ENCODE data around the gene ACSS2. TPM values are rescaled to one million over a fixed set of nuclear protein-coding genes. Genes with fewer than 3 reads are reported as not detected.

ACSS2 gene
- polyA plus RNA-seq, 2 donors, result 31.4 to 44.2 TPM

- no peaks in the 10 kb centered on the region for H3K27me3 ChIP-seq (ENCODE audit: control insufficient read depth in 1 of 2, insufficient read depth in 2 of 2, low read length in 2 of 2)
- H3K36me3 ChIP-seq (ENCODE audit: control insufficient read depth in 2 of 2, insufficient read depth in 2 of 2, low read length in 1 of 2), result no peaks in the 10 kb centered on the region
- H3K4me1 ChIP-seq (ENCODE audit: control insufficient read depth in 2 of 2, insufficient read depth in 2 of 2, low read length in 1 of 2), result peaks cover 0 to 4% of the 10 kb centered on the region in 2 donors
- no peak overlapping the region for H3K27ac ChIP-seq (ENCODE audit: low read depth in 2 of 2, low read length in 1 of 2)
- H3K9me3 ChIP-seq (ENCODE audit: control insufficient read depth in 2 of 2, insufficient read depth in 1 of 2, low read depth in 1 of 2, low read length in 1 of 2), result no peaks in the 10 kb centered on the region
- H3K4me3 ChIP-seq (ENCODE audit: low read depth in 1 of 2, low read length in 2 of 2), result no peak overlapping the region
- 92% methylated on average over 7 of the region's 7 CpGs for WGBS, 2 donors
These were observed 93.9 kb downstream of the ACSS2 start for GRCh38 chr20:34970193-34970840.

DNA sequence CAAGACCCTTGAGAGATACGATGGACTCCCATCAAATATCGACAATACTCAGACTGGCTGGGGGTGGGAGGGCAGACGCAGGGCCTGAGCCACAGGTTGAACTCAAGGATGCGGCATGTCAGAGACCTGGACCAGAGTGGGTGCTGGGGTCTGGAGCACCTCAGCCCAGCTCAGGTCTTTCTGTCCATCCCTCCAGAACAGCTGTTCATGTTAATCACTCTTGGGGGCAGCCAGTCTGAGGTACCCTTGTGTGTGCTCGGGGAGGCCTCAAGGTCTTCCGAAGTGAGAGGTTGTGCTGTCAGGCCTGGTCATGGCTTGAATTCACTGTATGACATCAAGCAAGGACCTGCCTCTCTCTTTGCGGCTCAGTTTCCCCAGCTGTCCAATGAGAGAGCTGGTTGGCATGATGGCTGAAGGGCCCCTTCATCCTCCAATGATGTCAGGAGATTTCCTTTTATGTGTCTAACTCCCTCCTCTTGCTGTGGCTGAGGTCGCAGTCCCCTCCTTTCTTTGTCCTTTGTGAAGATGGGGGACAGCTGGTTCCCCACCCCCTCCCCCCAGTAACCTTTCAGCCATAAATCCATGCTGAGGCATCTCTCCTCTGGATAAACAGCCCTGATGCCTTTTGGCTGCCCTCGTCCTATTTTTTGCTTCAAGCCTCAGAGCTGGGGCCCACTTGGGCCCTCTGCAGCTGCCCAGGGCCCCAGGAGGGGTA is 94.6 kb downstream of the ACSS2 start:
- Histone ChIP-seq H3K27me3 (ENCODE audit: control insufficient read depth in 1 of 2, insufficient read depth in 2 of 2, low read length in 2 of 2) (no peaks in the 10 kb centered on the region), H3K4me1 (ENCODE audit: control insufficient read depth in 2 of 2, insufficient read depth in 2 of 2, low read length in 1 of 2) (peaks cover 0 to 4% of the 10 kb centered on the region in 2 donors), H3K9me3 (ENCODE audit: control insufficient read depth in 2 of 2, insufficient read depth in 1 of 2, low read depth in 1 of 2, low read length in 1 of 2) (no peaks in the 10 kb centered on the region), H3K27ac (ENCODE audit: low read depth in 2 of 2, low read length in 1 of 2) (no peak overlapping the region), H3K4me3 (ENCODE audit: low read depth in 1 of 2, low read length in 2 of 2) (no peak overlapping the region), H3K36me3 (ENCODE audit: control insufficient read depth in 2 of 2, insufficient read depth in 2 of 2, low read length in 1 of 2) (no peaks in the 10 kb centered on the region)
- 94% methylated on average over 9 of the region's 9 CpGs for WGBS, 2 donors

DNA sequence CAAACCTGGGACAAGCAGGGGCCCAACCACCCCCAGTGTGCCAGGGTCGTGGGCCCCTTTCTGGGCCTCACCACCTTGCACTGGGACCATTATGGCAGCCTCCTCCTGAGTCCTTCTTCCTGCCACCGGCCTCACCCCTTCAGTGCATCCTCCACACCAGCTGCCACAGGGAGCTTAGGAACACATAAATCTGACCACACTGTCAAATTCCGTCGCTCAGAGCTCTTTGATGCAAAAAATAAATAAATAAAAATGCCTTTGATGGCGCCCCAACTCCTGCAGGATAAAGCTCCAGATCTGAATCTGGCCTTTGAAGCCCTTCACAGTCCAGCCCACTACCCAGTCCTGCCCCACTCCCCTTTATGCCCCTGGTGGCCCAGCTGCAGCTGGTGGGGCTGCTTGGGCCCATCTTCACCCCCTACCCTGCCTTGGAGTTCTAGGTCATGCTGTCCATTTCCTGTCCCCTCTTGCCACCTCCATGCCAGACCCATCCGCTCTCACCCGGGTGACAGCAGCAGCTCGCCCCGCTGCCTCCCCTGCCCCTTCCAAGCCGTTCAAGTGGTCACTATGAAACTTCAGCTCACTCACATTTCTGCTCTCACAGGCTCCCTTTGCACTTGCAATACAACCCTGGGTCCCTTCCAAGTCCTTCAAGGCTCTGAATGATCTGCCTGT is 95.3 kb downstream of the ACSS2 start:
- WGBS, 2 donors, result 82 to 85% methylated on average over 10 of the region's 10 CpGs
- Histone ChIP-seq H3K27me3 (ENCODE audit: control insufficient read depth in 1 of 2, insufficient read depth in 2 of 2, low read length in 2 of 2) (no peaks in the 10 kb centered on the region), H3K4me1 (ENCODE audit: control insufficient read depth in 2 of 2, insufficient read depth in 2 of 2, low read length in 1 of 2) (peaks cover 0 to 4% of the 10 kb centered on the region in 2 donors)

GRCh38 chr20:34974246-34974645 is 97.8 kb downstream of the ACSS2 start:
- Histone ChIP-seq H3K4me3 (ENCODE audit: low read depth in 1 of 2, low read length in 2 of 2) (no peak overlapping the region), H3K4me1 (ENCODE audit: control insufficient read depth in 2 of 2, insufficient read depth in 2 of 2, low read length in 1 of 2) (no peaks in the 10 kb centered on the region), H3K9me3 (ENCODE audit: control insufficient read depth in 2 of 2, insufficient read depth in 1 of 2, low read depth in 1 of 2, low read length in 1 of 2) (no peaks in the 10 kb centered on the region), H3K27ac (ENCODE audit: low read depth in 2 of 2, low read length in 1 of 2) (no peak overlapping the region), H3K27me3 (ENCODE audit: control insufficient read depth in 1 of 2, insufficient read depth in 2 of 2, low read length in 2 of 2) (no peaks in the 10 kb centered on the region), H3K36me3 (ENCODE audit: control insufficient read depth in 2 of 2, insufficient read depth in 2 of 2, low read length in 1 of 2) (no peaks in the 10 kb centered on the region)
- WGBS, 2 donors, result 79 to 82% methylated on average over 4 of the region's 4 CpGs

More for the DNA sequence above, 95.3 kb downstream of the ACSS2 start:
- H3K36me3 ChIP-seq (ENCODE audit: control insufficient read depth in 2 of 2, insufficient read depth in 2 of 2, low read length in 1 of 2), result no peaks in the 10 kb centered on the region
- H3K4me3 ChIP-seq (ENCODE audit: low read depth in 1 of 2, low read length in 2 of 2), result no peak overlapping the region
- no peaks in the 10 kb centered on the region for H3K9me3 ChIP-seq (ENCODE audit: control insufficient read depth in 2 of 2, insufficient read depth in 1 of 2, low read depth in 1 of 2, low read length in 1 of 2)
- H3K27ac ChIP-seq (ENCODE audit: low read depth in 2 of 2, low read length in 1 of 2), result no peak overlapping the region

- no peaks in the 10 kb centered on the region for H3K9me3 ChIP-seq (ENCODE audit: control insufficient read depth in 2 of 2, insufficient read depth in 1 of 2, low read depth in 1 of 2, low read length in 1 of 2)
- WGBS, 2 donors, result 82 to 83% methylated on average over 12 of the region's 12 CpGs
- H3K36me3 ChIP-seq (ENCODE audit: control insufficient read depth in 2 of 2, insufficient read depth in 2 of 2, low read length in 1 of 2), result no peaks in the 10 kb centered on the region
- no peak overlapping the region for H3K4me3 ChIP-seq (ENCODE audit: low read depth in 1 of 2, low read length in 2 of 2)
- H3K27me3 ChIP-seq (ENCODE audit: control insufficient read depth in 1 of 2, insufficient read depth in 2 of 2, low read length in 2 of 2), result no peaks in the 10 kb centered on the region
- no peak overlapping the region for H3K27ac ChIP-seq (ENCODE audit: low read depth in 2 of 2, low read length in 1 of 2)
- no peaks in the 10 kb centered on the region for H3K4me1 ChIP-seq (ENCODE audit: control insufficient read depth in 2 of 2, insufficient read depth in 2 of 2, low read length in 1 of 2)
These were observed 99.9 kb downstream of the ACSS2 start for GRCh38 chr20:34976286-34976685.

Other genes starting within 250 kb of the ACSS2 start
- gene PIGU, start 199.5 kb upstream of the ACSS2 start, polyA plus RNA-seq, result 10 to 100 TPM; 14.2 to 22.5 TPM
- gene TP53INP2, start 172.3 kb upstream of the ACSS2 start, polyA plus RNA-seq, result 10 to 100 TPM; 39.5 to 57.1 TPM
- 10 to 100 TPM; 12.7 to 22.5 TPM for gene NCOA6, start 51.0 kb upstream of the ACSS2 start, polyA plus RNA-seq
- 1 to 10 TPM; 3.7 to 5.7 TPM for gene GGT7, start 3.8 kb upstream of the ACSS2 start, polyA plus RNA-seq
- 10 to 100 TPM; 40.9 to 48.3 TPM for gene GSS, start 79.2 kb downstream of the ACSS2 start, polyA plus RNA-seq
- under 1 TPM; 0.11 to 0.69 TPM for gene MYH7B, start 79.3 kb downstream of the ACSS2 start, polyA plus RNA-seq
- 10 to 100 TPM; 25.7 to 26.9 TPM for gene TRPC4AP, start 216.2 kb downstream of the ACSS2 start, polyA plus RNA-seq